Measurements from ENCODE around the gene NCAPG2. TPM values are rescaled to one million over a fixed set of nuclear protein-coding genes. Genes with fewer than 3 reads are reported as not detected.

Gene NCAPG2
- total RNA-seq, 1 experiment from 2014 or later = 99.4 TPM

DNA sequence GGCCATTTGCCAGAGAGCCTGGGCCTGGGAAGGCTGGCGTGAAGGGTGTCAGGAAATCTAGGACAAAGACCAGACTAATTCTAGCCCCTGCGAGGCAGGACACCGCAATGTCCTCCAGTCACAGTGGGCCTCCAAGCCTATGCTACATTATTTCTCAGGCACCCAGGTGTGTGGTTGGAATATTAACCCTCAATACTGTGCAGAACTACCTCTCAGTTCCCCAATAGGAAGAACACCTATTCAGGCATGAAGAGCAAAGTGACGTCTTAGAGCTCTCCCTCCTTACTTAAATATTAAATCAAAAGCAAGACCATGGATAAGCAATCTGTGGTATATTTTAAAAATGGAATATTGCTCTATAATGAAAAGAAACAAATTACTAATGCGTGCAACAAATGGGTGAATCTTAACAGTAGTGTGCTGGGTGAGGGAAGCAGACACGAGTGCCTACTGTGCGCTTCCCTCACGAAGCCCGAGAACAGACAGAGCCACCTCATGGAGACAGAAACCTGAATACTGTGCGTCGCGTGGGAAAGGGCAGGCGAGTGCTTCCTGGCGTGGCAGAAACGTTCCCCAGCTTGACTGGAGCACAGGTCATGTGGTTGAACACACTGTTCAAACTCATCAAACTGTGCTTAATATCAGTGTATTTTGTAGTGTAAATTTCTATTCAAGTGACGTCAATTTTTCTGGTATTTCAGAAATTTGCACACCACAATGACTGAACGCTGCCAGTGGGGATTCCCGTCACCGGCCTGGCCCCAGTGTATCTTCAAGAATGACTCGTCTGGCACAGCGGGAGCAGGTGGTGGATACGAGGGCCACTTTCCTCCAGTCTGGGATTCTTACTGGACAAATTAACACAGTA, 101.5 kb downstream of the NCAPG2 start:
- Histone ChIP-seq H4K8ac (replicated peaks; ENCODE audit: insufficient read length, low read depth, low read length) (no peak overlapping the region), H2BK15ac (ENCODE audit: low read depth, low read length) (no peak overlapping the region), H2BK12ac (ENCODE audit: insufficient read length, low read depth, low read length) (no peak overlapping the region), H3K79me1 (ENCODE audit: insufficient read depth, low read depth, low read length, poor library complexity, severe bottlenecking) (no peaks in the 10 kb centered on the region), H3T11ph (ENCODE audit: low read length) (no peak overlapping the region), H4K20me1 (ENCODE audit: control insufficient read depth, insufficient read depth, insufficient read length) (no peaks in the 10 kb centered on the region), H3K4me2 (ENCODE audit: insufficient read depth, insufficient read length, low read length) (no peak overlapping the region), H2AFZ (ENCODE audit: low read length) (no peak overlapping the region), H3K4ac (ENCODE audit: low read depth, low read length) (no peak overlapping the region), H2BK120ac (ENCODE audit: low read depth, low read length, poor library complexity, severe bottlenecking) (no peak overlapping the region), H3K14ac (ENCODE audit: insufficient read depth, low read length) (no peak overlapping the region), H3K56ac (ENCODE audit: insufficient read length, low read depth, low read length) (no peak overlapping the region), H4K5ac (ENCODE audit: insufficient read length, low read depth, low read length) (no peak overlapping the region), H2AK5ac (ENCODE audit: insufficient read length, low read length) (no peak overlapping the region), H3K79me2 (ENCODE audit: insufficient read depth, low read length) (no peaks in the 10 kb centered on the region), H3K27ac (ENCODE audit: insufficient read length, low read depth, low read length) (no peak overlapping the region), H3K18ac (ENCODE audit: insufficient read length, low read depth, low read length) (no peak overlapping the region), H3K4me1 (ENCODE audit: insufficient read depth, low read length) (no peaks in the 10 kb centered on the region), H3K27me3 (ENCODE audit: insufficient read depth, low read length) (no peaks in the 10 kb centered on the region), H3K9ac (ENCODE audit: extremely low read depth, insufficient read length, low read length) (no peak overlapping the region), H3K23me2 (ENCODE audit: insufficient read length, low read depth, low read length, poor library complexity, severe bottlenecking) (no peaks in the 10 kb centered on the region), H4K91ac (ENCODE audit: insufficient read length, low read depth, low read length) (no peak overlapping the region), H3K9me3 (ENCODE audit: control insufficient read depth, low read depth, low read length) (no peaks in the 10 kb centered on the region), H2BK20ac (ENCODE audit: low read depth, low read length, poor library complexity, severe bottlenecking) (no peak overlapping the region), H3K23ac (ENCODE audit: insufficient read length, low read depth, low read length) (no peak overlapping the region), H2BK5ac (ENCODE audit: insufficient read length, low read length) (no peak overlapping the region)
- Mint-ChIP-seq H3K27ac (peak overlapping the region in 2 of 3 experiments; percentile 35 to 77; a peak in 1 of 7 replicates), H3K9me3 (no peaks in the 10 kb centered on the region), H3K4me3 (no peak overlapping the region), H3K4me1 (no peaks in the 10 kb centered on the region), H3K27me3 (ENCODE audit: low read depth) (no peaks in the 10 kb centered on the region), H3K36me3 (ENCODE audit: insufficient read depth in 1 of 3, low read depth in 3 of 3) (peaks cover 14 to 24% (median 19%) of the 10 kb centered on the region in 3 experiments)
- WGBS (ENCODE audit: extremely low coverage, insufficient read length, low lambda C conversion rate) = no CpG with 5 or more reads among the region's 22 CpGs
- DNase-seq = no peak
- TF ChIP-seq, protein P1, sequence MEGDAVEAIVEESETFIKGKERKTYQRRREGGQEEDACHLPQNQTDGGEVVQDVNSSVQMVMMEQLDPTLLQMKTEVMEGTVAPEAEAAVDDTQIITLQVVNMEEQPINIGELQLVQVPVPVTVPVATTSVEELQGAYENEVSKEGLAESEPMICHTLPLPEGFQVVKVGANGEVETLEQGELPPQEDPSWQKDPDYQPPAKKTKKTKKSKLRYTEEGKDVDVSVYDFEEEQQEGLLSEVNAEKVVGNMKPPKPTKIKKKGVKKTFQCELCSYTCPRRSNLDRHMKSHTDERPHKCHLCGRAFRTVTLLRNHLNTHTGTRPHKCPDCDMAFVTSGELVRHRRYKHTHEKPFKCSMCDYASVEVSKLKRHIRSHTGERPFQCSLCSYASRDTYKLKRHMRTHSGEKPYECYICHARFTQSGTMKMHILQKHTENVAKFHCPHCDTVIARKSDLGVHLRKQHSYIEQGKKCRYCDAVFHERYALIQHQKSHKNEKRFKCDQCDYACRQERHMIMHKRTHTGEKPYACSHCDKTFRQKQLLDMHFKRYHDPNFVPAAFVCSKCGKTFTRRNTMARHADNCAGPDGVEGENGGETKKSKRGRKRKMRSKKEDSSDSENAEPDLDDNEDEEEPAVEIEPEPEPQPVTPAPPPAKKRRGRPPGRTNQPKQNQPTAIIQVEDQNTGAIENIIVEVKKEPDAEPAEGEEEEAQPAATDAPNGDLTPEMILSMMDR (conservative IDR thresholded peaks at IDR 0.05) = no peak
